Measurements from ENCODE around the gene SLC25A34. TPM values are rescaled to one million over a fixed set of nuclear protein-coding genes. Genes with fewer than 3 reads are reported as not detected.
A peak's percentile ranks its signal among the peaks of the same experiment; 100 is the strongest.

The SLC25A34 gene
- total RNA-seq, 1 experiment from 2014 or later, result 0.59 TPM

GRCh38 chr1:15788624-15789301 is 52.7 kb downstream of the SLC25A34 start:
- no peaks in the 10 kb centered on the region for H3K27me3 ChIP-seq (ENCODE audit: insufficient read depth, low read length)
- peak overlapping the region; percentile 23 for H3K27ac ChIP-seq (ENCODE audit: low read depth, low read length)
- no peak for TF ChIP-seq SP1 (IDR thresholded peaks at IDR 0.05; ENCODE audit: low read depth)
- TF ChIP-seq RAD21 (IDR thresholded peaks at IDR 0.05; ENCODE audit: low read depth), result no peak
- TF ChIP-seq CTCF (IDR thresholded peaks at IDR 0.05 in 2 of 3, conservative IDR thresholded peaks at IDR 0.05 in 1 of 3; ENCODE audit: borderline replicate concordance in 1 of 3, insufficient read depth in 1 of 3, low read depth in 2 of 3, low read length in 2 of 3), result no peak
- TF ChIP-seq FOSL1 (IDR thresholded peaks at IDR 0.05; ENCODE audit: low read depth), result no peak
- TF ChIP-seq JUND (IDR thresholded peaks at IDR 0.05), result no peak
- TF ChIP-seq ZFX (IDR thresholded peaks at IDR 0.05), result no peak
- TF ChIP-seq ELF1 (IDR thresholded peaks at IDR 0.05; ENCODE audit: borderline replicate concordance, low read depth), result no peak
- TF ChIP-seq ZNF274 (IDR thresholded peaks at IDR 0.05; ENCODE audit: low read depth, low read length), result no peak
- TF ChIP-seq TCF7L2 (IDR thresholded peaks at IDR 0.05; ENCODE audit: borderline replicate concordance, extremely low read depth, insufficient read depth, insufficient read length), result no peak
- TF ChIP-seq YY1 (IDR thresholded peaks at IDR 0.05; ENCODE audit: extremely low read depth, insufficient replicate concordance, low read depth, low read length), result no peak
- TF ChIP-seq CEBPB (IDR thresholded peaks at IDR 0.05; ENCODE audit: low read depth), result no peak
- TF ChIP-seq POLR2A (IDR thresholded peaks at IDR 0.05; ENCODE audit: borderline replicate concordance, extremely low read depth, insufficient read depth, insufficient read length), result no peak
- TF ChIP-seq, protein P1, sequence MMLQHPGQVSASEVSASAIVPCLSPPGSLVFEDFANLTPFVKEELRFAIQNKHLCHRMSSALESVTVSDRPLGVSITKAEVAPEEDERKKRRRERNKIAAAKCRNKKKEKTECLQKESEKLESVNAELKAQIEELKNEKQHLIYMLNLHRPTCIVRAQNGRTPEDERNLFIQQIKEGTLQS (IDR thresholded peaks at IDR 0.05), result no peak
- TF ChIP-seq CBX3 (IDR thresholded peaks at IDR 0.05; ENCODE audit: low read depth), result no peak
- TF ChIP-seq, protein P2, sequence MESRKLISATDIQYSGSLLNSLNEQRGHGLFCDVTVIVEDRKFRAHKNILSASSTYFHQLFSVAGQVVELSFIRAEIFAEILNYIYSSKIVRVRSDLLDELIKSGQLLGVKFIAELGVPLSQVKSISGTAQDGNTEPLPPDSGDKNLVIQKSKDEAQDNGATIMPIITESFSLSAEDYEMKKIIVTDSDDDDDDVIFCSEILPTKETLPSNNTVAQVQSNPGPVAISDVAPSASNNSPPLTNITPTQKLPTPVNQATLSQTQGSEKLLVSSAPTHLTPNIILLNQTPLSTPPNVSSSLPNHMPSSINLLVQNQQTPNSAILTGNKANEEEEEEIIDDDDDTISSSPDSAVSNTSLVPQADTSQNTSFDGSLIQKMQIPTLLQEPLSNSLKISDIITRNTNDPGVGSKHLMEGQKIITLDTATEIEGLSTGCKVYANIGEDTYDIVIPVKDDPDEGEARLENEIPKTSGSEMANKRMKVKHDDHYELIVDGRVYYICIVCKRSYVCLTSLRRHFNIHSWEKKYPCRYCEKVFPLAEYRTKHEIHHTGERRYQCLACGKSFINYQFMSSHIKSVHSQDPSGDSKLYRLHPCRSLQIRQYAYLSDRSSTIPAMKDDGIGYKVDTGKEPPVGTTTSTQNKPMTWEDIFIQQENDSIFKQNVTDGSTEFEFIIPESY (IDR thresholded peaks at IDR 0.05; ENCODE audit: extremely low read depth, insufficient replicate concordance, low read length), result no peak
- TF ChIP-seq REST (IDR thresholded peaks at IDR 0.05; ENCODE audit: low read depth), result no peak
- TF ChIP-seq, protein P3, sequence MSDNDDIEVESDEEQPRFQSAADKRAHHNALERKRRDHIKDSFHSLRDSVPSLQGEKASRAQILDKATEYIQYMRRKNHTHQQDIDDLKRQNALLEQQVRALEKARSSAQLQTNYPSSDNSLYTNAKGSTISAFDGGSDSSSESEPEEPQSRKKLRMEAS (IDR thresholded peaks at IDR 0.05), result no peak
- no peak for TF ChIP-seq EGR1 (IDR thresholded peaks at IDR 0.05; ENCODE audit: low read depth)
- H3K9me3 ChIP-seq (ENCODE audit: control insufficient read depth in 1 of 2, insufficient read depth in 1 of 2, low read depth in 1 of 2, low read length in 2 of 2), result no peaks in the 10 kb centered on the region
- H3K36me3 ChIP-seq (ENCODE audit: control insufficient read depth in 1 of 2, insufficient read depth in 2 of 2, low read length in 2 of 2), result no peaks in the 10 kb centered on the region
- RAD21 ChIA-PET (ENCODE audit: low non-redundant PET in 1 of 2, low total read pairs in 2 of 2, uncharacterized antibody in 2 of 2, unreplicated experiment in 2 of 2), result no interaction called here
- H3K9ac ChIP-seq (ENCODE audit: low read length), result peak overlapping the region; percentile 28
- no peaks in the 10 kb centered on the region for H3K79me2 ChIP-seq (ENCODE audit: insufficient read depth, low read length)
- H4K20me1 ChIP-seq (ENCODE audit: insufficient read depth), result no peaks in the 10 kb centered on the region
- POLR2A ChIA-PET, result interaction anchor here (0.6 to 1.3 kb wide), 2 partner anchors 12 to 237 kb away, joined by 3 to 9 read pairs; no protein-coding TSS in a partner anchor
- intact Hi-C loops (cut with micrococcal nuclease), result loop anchor here (5.0 kb wide), 1 partner anchor 359 kb away; no protein-coding TSS in a partner anchor
- H3K4me2 ChIP-seq (ENCODE audit: low read length), result peak overlapping the region; percentile 57
- BruUV-seq (replicated peaks), result no TSS peak
- H3K9me2 ChIP-seq (ENCODE audit: insufficient read depth), result no peaks in the 10 kb centered on the region
- H2AFZ ChIP-seq (ENCODE audit: low read depth, low read length, poor library complexity, severe bottlenecking), result peak overlapping the region; percentile 6
- DNase-seq (ENCODE audit: low read depth, low spot score) (no peak), ATAC-seq (peak; percentile 35)
- H3K4me1 ChIP-seq (ENCODE audit: control insufficient read depth in 1 of 2, insufficient read depth in 2 of 2, low read length in 2 of 2), result peaks cover 26 to 65% of the 10 kb centered on the region in 2 experiments
- CTCF ChIA-PET, result interaction anchor here (0.6 kb wide), 1 partner anchor 34 kb away, joined by 3 read pairs; no protein-coding TSS in a partner anchor
- H3K4me3 ChIP-seq (replicated peaks in 1 of 2; ENCODE audit: low read depth in 1 of 2, low read length in 2 of 2), result no peak overlapping the region

Measured in HCT116 (cell line).